GM12892 (cell line): Measurements from ENCODE around the gene SLC26A4.

Source experiments
- POLR2A ChIP-seq: IDR thresholded peaks from 2 replicates; pipeline ENCODE4 v1.6.1; 2011; ENCODE audit warnings: low read depth, low read length, control low read depth
- POLR2AphosphoS5 ChIP-seq: IDR thresholded peaks from 2 replicates; pipeline ENCODE4 v1.6.1; 2011; ENCODE audit warnings: low read depth, low read length, control low read depth
- TAF1 ChIP-seq: IDR thresholded peaks from 2 replicates; pipeline ENCODE4 v1.6.1; 2011; ENCODE audit warnings: low read depth, mild to moderate bottlenecking, control low read depth, low read length, borderline replicate concordance

DNA sequence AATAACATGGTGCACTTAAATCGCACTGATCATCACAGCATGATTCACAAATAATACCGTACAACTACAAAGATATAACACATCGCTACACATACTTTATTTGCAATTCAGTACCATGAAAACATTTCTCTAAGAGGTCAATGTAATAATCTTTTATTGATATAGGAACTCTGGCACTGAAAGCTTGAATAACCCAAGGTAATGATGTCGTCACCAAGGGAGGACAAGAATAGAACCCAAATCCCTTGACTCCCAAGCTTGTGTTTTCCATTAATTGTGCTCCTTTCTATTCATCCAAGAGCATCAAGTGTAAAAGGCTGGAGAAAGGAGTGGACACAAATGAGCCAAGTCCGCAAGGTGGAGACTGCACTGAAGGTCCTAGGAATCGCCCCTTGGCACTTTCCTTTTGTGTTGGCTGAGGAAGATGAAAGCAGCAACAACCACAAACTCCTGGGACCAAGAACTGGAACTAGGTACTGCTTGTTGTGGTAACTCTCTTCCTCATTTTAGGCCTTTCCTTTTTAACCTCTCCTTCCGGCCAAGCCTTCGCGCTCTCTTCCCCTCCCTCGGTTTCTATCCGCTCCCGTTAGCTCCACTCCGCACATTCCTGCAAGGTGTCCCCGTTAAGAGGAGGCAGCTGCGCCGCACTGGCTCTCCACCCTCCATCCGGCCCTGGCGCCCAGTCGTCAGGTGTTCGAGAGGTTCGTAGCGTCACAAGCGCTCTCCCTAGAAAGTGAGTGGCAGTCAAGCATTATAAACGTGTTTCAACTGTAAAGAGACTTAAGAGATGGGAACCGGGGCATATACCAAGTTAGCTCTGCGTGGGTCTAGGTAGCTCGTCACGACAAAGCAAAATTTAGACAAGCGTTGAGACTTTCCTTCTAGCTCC, 82.3 kb downstream of the SLC26A4 start:
- no peak for TF ChIP-seq POLR2A
- peak; percentile 1; the same call in 1 of the 2 replicates for TF ChIP-seq POLR2AphosphoS5
- 0 out of 2 replicates have a peak, but pooled peaks have one; percentile 11 for TF ChIP-seq TAF1
